Transverse colon (tissue), 4 donors: ENCODE results near the gene BUD13.

ENCODE experiments used
- CTCF ChIP-seq, 5 experiments: fragments of 200-600 bp in 3 of 5; fragments of 450-650 bp in 2 of 5; sonication (generic) in 3 of 5; IDR thresholded peaks; 1 replicate in 2 of 5; 2 replicates in 3 of 5; pipeline ENCODE4 v1.5.1; 2016 to 2017; ENCODE audit warnings: antibody characterized with exemption in 5 of 5, inconsistent platforms in 3 of 5, mild to moderate bottlenecking in 2 of 5, moderate library complexity in 1 of 5
- EP300 ChIP-seq: sonication (generic); formaldehyde crosslinking; IDR thresholded peaks from one replicate; pipeline ENCODE4 v1.6.1; 2017; ENCODE audit warnings: antibody characterized with exemption, low read depth
- POLR2A ChIP-seq: fragments of 450-650 bp; IDR thresholded peaks from one replicate; pipeline ENCODE4 v1.6.1; 2016; ENCODE audit warnings: antibody characterized with exemption, mild to moderate bottlenecking, moderate library complexity
- POLR2AphosphoS5 ChIP-seq, 3 donors: sonication (generic); formaldehyde crosslinking; IDR thresholded peaks; one replicate each; pipeline ENCODE4 v1.6.1; 2016; ENCODE audit warnings: antibody characterized with exemption in 3 of 3

GRCh38 chr11:116797816-116798215, 25.0 kb upstream of the BUD13 start:
- TF ChIP-seq CTCF (IDR thresholded peaks at IDR 0.05) (no peak), POLR2A (no peak), EP300 (no peak), POLR2AphosphoS5 (IDR thresholded peaks at IDR 0.05) (no peak)
